Loucy (cell line): ENCODE data around the gene PHACTR2.

Experiments used
- EZH2phosphoT487 ChIP-seq: fragments of 200-600 bp; IDR thresholded peaks from 2 replicates; pipeline ENCODE4 v1.6.1; 2018; ENCODE audit warnings: antibody characterized with exemption, mild to moderate bottlenecking, moderate library complexity, borderline replicate concordance
- TF ChIP-seq, protein P1 (sequence below): fragments of 200-600 bp; sonication (generic); conservative IDR thresholded peaks from 2 replicates; pipeline ENCODE4 v1.5.1; 2014; ENCODE audit warnings: mild to moderate bottlenecking, antibody characterized with exemption, low read length

GRCh38 chr6:143676437-143677045, 1.2 kb upstream of the PHACTR2 start:
- TF ChIP-seq, protein P1, sequence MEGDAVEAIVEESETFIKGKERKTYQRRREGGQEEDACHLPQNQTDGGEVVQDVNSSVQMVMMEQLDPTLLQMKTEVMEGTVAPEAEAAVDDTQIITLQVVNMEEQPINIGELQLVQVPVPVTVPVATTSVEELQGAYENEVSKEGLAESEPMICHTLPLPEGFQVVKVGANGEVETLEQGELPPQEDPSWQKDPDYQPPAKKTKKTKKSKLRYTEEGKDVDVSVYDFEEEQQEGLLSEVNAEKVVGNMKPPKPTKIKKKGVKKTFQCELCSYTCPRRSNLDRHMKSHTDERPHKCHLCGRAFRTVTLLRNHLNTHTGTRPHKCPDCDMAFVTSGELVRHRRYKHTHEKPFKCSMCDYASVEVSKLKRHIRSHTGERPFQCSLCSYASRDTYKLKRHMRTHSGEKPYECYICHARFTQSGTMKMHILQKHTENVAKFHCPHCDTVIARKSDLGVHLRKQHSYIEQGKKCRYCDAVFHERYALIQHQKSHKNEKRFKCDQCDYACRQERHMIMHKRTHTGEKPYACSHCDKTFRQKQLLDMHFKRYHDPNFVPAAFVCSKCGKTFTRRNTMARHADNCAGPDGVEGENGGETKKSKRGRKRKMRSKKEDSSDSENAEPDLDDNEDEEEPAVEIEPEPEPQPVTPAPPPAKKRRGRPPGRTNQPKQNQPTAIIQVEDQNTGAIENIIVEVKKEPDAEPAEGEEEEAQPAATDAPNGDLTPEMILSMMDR = no peak
- TF ChIP-seq EZH2phosphoT487 = no peak
